ENCODE data around the gene KIF26B.

Gene KIF26B

GRCh38 chr1:245686446-245687030 is 531.8 kb downstream of the KIF26B start:
- TF ChIP-seq, protein P1, sequence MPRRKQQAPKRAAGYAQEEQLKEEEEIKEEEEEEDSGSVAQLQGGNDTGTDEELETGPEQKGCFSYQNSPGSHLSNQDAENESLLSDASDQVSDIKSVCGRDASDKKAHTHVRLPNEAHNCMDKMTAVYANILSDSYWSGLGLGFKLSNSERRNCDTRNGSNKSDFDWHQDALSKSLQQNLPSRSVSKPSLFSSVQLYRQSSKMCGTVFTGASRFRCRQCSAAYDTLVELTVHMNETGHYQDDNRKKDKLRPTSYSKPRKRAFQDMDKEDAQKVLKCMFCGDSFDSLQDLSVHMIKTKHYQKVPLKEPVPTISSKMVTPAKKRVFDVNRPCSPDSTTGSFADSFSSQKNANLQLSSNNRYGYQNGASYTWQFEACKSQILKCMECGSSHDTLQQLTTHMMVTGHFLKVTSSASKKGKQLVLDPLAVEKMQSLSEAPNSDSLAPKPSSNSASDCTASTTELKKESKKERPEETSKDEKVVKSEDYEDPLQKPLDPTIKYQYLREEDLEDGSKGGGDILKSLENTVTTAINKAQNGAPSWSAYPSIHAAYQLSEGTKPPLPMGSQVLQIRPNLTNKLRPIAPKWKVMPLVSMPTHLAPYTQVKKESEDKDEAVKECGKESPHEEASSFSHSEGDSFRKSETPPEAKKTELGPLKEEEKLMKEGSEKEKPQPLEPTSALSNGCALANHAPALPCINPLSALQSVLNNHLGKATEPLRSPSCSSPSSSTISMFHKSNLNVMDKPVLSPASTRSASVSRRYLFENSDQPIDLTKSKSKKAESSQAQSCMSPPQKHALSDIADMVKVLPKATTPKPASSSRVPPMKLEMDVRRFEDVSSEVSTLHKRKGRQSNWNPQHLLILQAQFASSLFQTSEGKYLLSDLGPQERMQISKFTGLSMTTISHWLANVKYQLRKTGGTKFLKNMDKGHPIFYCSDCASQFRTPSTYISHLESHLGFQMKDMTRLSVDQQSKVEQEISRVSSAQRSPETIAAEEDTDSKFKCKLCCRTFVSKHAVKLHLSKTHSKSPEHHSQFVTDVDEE (CRISPR knock-in tag; IDR thresholded peaks at IDR 0.05), result no peak
- TF ChIP-seq BACH2 (CRISPR knock-in tag; IDR thresholded peaks at IDR 0.05; ENCODE audit: borderline replicate concordance), result no peak
- no peak for TF ChIP-seq TOX (CRISPR knock-in tag; IDR thresholded peaks at IDR 0.05; ENCODE audit: borderline replicate concordance)
- TF ChIP-seq ZNF8 (CRISPR knock-in tag; IDR thresholded peaks at IDR 0.05), result no peak
- no peak for TF ChIP-seq RARB (CRISPR knock-in tag; IDR thresholded peaks at IDR 0.05)
- no peak for TF ChIP-seq CSDC2 (CRISPR knock-in tag; IDR thresholded peaks at IDR 0.05)
- no peak for TF ChIP-seq PPARA (CRISPR knock-in tag; IDR thresholded peaks at IDR 0.05; ENCODE audit: borderline replicate concordance)
- no peak for TF ChIP-seq ZFP3 (CRISPR knock-in tag; IDR thresholded peaks at IDR 0.05)
- no peak for TF ChIP-seq ZC3H10 (CRISPR knock-in tag; IDR thresholded peaks at IDR 0.05)
- TF ChIP-seq, protein P2, sequence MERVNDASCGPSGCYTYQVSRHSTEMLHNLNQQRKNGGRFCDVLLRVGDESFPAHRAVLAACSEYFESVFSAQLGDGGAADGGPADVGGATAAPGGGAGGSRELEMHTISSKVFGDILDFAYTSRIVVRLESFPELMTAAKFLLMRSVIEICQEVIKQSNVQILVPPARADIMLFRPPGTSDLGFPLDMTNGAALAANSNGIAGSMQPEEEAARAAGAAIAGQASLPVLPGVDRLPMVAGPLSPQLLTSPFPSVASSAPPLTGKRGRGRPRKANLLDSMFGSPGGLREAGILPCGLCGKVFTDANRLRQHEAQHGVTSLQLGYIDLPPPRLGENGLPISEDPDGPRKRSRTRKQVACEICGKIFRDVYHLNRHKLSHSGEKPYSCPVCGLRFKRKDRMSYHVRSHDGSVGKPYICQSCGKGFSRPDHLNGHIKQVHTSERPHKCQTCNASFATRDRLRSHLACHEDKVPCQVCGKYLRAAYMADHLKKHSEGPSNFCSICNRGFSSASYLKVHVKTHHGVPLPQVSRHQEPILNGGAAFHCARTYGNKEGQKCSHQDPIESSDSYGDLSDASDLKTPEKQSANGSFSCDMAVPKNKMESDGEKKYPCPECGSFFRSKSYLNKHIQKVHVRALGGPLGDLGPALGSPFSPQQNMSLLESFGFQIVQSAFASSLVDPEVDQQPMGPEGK (CRISPR knock-in tag; IDR thresholded peaks at IDR 0.05; ENCODE audit: borderline replicate concordance), result no peak
- no peak for TF ChIP-seq ZNF70 (CRISPR knock-in tag; IDR thresholded peaks at IDR 0.05)
- no peak for TF ChIP-seq TCF4 (CRISPR knock-in tag; IDR thresholded peaks at IDR 0.05; ENCODE audit: borderline replicate concordance)
- no peak for TF ChIP-seq ARNTL (CRISPR knock-in tag; IDR thresholded peaks at IDR 0.05; ENCODE audit: borderline replicate concordance, low read depth)
- no peak for ATAC-seq

DNA sequence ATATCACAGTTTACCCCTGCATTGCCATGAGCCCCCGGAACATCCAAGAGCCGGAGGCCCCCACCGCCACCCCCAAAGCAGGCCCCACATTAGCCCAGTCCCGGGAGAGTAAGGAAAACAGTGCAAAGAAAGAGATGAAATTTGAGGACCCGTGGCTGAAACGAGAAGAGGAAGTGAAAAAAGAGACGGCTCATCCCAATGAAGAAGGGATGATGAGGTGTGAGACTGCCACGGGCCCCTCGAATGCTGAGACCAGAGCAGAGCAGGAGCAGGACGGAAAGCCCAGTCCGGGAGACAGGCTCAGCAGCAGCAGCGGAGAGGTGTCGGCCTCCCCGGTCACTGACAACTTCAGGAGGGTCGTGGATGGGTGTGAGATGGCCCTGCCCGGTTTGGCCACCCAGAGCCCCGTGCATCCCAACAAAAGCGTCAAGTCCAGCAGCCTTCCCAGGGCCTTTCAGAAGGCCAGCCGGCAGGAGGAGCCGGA is 532.4 kb downstream of the KIF26B start:
- TF ChIP-seq RARB (CRISPR knock-in tag; IDR thresholded peaks at IDR 0.05) (no peak), TOX (CRISPR knock-in tag; IDR thresholded peaks at IDR 0.05; ENCODE audit: borderline replicate concordance) (no peak)
- ATAC-seq, result no peak

DNA sequence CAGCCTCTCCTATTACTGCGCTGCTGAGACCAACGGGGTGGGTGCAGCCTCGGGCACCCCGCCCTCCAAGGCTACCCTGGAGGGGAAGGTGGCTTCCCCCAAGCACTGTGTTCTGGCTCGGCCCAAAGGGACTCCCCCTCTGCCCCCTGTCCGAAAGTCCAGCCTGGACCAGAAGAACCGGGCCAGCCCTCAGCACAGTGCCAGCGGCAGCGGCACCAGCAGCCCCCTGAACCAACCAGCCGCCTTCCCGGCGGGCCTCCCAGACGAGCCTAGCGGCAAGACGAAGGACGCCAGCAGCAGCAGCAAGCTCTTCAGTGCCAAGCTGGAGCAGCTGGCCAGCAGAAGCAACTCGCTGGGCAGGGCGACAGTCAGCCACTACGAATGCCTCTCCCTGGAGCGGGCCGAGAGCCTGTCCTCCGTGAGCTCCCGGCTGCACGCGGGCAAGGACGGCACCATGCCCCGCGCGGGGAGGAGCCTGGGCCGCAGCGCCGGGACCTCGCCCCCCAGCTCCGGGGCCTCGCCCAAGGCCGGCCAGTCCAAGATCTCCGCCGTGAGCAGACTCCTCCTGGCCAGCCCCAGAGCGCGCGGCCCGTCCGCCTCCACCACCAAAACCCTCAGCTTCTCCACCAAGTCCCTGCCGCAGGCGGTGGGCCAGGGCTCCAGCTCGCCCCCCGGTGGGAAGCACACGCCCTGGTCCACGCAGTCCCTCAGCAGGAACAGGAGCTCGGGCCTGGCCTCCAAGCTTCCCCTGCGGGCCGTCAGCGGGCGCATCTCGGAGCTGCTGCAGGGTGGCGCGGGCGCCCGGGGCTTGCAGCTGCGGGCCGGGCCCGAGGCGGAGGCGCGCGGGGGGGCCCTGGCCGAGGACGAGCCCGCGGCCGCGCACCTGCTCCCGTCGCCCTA is 533.1 kb downstream of the KIF26B start:
- ATAC-seq, result no peak; the same call in 2 of the 3 replicates
- TF ChIP-seq ISL1 (CRISPR knock-in tag; IDR thresholded peaks at IDR 0.05) (no peak), RARB (CRISPR knock-in tag; IDR thresholded peaks at IDR 0.05) (no peak), OSR1 (CRISPR knock-in tag; IDR thresholded peaks at IDR 0.05) (no peak), ZFP30 (CRISPR knock-in tag; IDR thresholded peaks at IDR 0.05) (no peak), TCF4 (CRISPR knock-in tag; IDR thresholded peaks at IDR 0.05; ENCODE audit: borderline replicate concordance) (no peak), BACH2 (CRISPR knock-in tag; IDR thresholded peaks at IDR 0.05; ENCODE audit: borderline replicate concordance) (no peak), CSDC2 (CRISPR knock-in tag; IDR thresholded peaks at IDR 0.05) (no peak), CSRNP3 (CRISPR knock-in tag; IDR thresholded peaks at IDR 0.05) (no peak), POU6F1 (CRISPR knock-in tag; IDR thresholded peaks at IDR 0.05; ENCODE audit: borderline replicate concordance, low read depth) (no peak)
- TF ChIP-seq, protein P2 (CRISPR knock-in tag; IDR thresholded peaks at IDR 0.05; ENCODE audit: borderline replicate concordance), result no peak

Data from SK-N-SH treated with all-trans-retinoic acid at 6 μM for 48 hours (cell line).